Stimulated activated CD8-positive, alpha-beta memory T cell treated with anti-CD3 and anti-CD28 coated beads, Interleukin-7, amount 100 ng/mL, for 48 hours (primary cell): ENCODE results near the gene MYO7B.

Experiments
- DNase-seq, 2 donors: peaks; one replicate each; pipeline ENCODE4 v3.0.0-alpha.2; 2020; ENCODE audit warnings: low read depth in 1 of 2; ENCODE audit errors: extremely low read depth in 1 of 2

Gene MYO7B

DNA sequence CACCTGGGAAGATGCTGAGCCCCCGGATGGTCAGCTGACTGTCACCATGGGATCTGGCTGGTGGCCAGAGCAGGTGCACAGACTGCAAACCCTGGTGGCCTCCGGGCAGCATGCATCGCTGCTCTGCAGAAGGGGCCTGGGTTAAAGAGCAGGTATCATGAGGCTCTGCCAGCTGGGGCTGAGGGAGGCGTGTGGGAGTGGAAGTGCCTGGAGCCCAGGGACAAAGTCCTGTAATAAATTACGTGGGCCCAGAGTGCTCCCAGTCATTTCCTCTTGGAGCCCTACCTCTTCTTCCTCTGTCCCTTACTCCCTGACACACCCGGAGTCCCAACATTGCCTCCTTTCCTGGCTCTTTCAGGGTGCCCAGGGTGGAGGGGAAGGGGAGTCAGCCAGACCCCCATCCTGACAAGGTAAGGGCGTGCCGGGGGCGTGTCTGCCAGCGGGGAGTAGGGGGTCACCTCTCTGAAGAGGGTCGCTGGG is at the start of gene MYO7B:
Gene MYO7B (plus strand): TSS at position 262 of the 480 bp plus-strand sequence. CDS start 24,040 bp downstream, outside the sequence.
- no peak for DNase-seq

DNA sequence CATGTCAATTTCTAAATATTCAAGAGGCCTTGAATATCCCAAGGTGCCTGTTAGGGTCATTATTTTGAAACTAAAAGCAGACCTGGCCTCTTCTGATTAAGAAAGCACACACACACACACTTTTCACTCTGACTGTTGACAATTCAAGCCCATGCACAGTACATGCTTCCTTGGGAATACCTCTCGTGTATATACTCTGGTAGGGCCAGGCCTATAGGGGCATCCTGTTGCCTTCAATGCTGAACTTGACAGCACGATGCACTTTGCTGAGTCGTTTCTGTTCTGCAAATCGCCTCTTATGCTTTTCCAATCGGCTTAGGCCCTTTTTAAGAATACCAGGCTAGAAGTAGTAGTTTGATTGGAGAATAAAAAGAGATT is 49.8 kb upstream of the MYO7B start:
- DNase-seq, result no peak

DNA sequence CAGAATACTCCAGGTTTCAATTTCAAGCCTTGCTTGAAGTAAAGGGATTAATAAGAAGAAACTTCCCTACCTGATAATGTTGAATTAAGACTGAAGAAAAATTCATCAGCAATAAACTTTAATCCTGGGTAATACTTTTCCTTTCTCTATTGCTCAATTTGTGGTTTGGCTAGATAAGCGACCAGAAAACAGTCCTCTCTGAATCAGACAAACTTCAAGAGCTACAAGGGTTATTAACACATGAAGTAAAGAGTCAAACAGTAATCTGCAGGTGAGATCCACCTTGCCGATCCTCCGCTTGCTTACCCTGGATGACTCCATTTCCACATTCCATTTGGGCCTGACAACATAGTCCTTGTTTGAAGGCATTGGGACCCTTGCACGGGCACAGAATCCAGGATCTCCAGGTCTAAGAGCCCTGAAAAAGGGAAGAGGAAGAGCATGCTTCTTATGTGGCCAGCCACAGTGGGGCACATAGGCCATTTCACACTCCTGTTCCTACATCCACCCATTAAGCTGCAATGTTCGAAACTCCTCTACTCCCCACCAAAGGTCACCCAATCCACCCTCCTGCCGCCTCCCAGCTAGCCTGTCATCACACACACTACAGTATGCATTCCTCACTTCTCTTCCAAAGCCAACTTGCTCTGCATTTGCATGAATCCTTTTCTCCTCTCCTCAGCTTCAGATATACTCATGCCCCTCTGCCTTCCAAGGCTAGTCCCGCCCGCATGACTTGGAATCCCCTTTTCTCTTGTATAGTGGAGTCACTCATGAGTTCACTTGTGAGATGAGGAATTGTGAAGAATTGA is 49.0 kb upstream of the MYO7B start:
- DNase-seq, result no peak

DNA sequence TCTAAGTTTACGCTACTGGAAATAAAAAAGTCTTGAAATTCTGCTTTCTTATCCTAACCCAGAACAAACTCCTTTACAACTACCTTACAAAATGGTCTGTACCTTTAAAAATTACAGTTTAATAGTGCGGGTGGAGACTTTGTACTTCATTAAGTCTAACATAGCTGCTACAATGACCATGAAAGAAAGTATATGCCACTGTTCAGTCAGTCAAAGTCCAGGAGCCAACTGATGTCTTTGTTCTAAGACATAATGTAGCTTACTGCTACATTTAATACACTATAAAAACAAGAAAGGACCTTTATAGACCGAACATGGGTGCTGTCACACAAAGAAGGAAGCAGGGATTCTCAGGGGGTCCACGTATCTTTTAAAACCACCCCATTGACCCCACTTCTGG is 45.2 kb upstream of the MYO7B start:
- DNase-seq, result no peak

DNA sequence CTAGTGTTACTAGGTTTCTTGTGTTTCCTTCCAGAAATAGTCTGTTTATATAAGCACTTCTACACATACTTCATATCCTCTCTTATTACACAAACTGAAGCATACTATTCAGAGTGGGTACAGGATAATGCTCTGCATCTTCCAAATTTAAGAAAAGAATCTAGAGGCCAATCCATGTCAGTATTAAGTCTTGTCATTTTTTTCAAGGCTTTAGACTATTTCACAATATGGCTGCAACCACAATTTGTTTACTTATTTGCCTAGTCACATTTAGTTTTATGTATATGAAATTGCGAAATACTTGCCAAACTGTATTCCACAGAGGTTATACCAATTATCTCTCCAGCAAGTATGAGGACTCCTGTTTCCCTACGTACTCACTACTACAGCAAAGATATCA is 37.1 kb upstream of the MYO7B start:
- DNase-seq, result no peak

DNA sequence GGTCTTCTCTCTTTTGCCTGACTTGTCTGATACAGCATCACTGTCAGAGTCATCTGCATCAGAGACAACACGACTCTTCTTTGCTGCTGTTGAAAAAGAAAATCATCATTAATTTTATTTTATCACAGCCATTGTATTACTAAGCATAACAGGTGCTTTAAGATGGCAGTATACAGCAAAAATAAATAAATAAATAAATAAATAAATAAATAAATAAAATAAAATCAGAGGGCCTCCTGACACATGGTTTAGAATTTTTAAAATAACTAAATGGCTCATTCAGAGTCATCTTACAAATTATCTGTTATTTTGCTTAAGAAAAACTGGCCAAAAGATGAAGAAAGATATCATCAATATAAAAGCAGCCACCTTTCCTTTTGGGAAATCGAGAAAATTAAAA is 32.0 kb upstream of the MYO7B start:
- DNase-seq, result no peak

DNA sequence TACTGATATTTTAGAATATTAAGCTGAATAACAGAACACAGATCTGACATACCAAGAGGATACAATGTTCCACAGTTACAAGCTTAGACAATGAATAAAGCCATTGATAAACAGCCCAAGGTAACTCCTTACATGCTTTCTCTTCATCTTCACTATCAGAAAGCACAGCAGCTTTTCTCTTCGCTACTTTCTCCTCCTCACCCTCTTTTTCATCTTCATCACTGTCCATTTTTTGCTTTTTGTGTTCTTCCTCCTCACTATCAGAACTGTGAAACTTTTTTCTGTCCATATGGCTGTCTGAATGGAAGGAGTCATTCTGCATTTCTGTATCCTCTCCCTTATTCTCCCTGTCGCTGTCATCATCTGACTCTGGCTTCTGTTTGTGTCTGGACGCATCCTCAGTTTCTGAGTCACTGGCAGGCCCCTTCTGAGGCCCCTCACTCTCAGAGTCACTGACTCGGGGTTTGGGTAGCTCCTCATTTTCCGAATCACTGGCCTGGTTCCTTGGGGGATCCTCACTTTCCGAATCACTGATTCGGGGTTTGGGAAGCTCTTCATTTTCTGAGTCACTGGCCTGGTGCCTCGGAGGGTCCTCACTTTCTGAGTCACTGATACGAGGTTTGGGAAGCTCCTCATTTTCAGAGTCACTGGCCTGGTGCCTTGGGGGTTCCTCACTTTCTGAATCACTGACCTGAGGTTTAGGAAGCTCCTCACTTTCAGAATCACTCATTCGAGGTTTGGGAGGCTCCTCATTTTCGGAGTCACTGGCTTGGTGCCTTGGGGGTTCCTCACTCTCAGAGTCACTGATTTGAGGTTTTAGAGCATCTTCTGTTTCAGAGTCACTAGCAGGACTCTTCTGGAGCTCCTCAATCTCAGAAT is 30.7 kb upstream of the MYO7B start:
- DNase-seq, result no peak

DNA sequence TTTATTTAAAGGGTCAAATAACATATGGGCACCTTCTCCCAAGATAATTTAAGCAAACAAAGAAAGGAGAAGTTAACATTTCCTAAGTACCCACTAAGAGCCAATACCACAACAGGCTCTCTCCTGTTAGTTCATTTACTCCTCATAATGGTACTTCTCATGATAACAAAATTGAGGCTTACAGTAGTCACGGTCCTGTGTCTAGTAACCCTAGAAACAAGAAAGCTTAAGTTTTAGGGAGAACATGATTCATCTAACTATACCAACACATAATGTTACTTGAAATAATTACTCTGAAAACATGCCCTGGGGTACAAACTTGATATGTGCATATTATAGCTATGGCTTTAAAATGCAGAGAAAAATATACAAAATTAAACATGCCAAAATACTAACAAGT is 29.0 kb upstream of the MYO7B start:
- no peak for DNase-seq

DNA sequence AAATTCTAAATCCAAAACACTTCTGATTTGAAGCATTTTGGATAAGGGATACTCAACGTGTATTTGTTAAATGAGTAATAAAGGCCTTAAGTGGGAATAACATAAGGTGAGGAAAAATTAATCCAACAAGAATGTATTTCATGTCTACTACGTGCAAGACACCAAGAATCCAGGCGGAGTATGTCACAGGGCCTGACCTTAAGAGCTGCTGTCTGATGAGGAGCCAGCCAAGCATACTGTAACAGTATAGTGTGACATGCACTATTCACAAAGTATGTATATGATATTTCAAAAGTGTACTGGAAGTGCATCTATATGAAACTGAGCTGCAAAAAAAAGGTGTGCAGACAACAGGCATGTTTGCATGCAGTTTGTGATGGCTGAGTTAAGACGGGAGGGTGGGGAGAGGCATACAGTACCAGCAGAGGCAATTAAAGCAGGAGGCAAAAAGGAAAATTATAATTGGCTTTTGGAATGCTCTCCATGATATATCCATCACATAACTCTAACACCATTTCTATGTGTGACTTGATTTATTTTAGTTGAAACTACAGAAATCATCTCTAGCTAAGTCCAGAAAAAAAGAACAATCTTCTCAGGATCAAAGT is 27.4 kb upstream of the MYO7B start:
- DNase-seq, result no peak

DNA sequence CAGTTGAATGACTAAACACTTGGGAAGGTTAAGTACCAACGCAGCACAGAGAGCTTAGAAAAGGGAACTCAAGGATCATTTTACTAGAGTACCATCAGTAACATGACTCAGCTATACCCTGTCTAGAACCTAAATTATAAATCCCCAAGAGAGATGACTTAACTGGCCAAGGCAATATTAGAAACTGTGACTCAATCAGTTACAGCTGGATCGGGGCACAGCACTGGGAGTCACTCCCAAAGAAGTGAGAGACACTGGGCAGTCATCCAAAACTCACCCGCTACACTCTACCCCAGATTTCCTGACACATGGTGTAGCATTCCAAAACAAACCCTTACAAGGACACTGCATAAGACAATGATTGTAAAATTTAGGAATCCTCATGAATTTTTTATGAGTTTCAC is 26.9 kb upstream of the MYO7B start:
- DNase-seq, result no peak

DNA sequence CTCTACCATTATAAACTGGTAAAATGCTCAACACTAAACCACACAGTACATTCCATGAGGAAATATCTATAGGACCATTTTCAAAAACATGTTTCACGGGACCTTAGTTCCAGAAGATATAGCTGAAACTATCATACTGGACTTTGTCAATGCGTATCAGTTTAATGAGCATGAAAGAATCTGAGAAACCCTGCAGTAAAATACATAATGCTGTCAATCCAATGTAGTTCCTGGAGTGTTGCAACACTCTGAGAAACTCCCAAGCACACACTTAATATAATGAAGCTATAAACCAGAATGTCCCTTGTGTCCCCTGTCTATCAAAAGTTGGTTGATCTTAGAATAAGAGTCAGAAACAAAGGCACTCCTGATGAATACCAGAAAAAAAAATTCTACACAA is 25.4 kb upstream of the MYO7B start:
- DNase-seq, result no peak

DNA sequence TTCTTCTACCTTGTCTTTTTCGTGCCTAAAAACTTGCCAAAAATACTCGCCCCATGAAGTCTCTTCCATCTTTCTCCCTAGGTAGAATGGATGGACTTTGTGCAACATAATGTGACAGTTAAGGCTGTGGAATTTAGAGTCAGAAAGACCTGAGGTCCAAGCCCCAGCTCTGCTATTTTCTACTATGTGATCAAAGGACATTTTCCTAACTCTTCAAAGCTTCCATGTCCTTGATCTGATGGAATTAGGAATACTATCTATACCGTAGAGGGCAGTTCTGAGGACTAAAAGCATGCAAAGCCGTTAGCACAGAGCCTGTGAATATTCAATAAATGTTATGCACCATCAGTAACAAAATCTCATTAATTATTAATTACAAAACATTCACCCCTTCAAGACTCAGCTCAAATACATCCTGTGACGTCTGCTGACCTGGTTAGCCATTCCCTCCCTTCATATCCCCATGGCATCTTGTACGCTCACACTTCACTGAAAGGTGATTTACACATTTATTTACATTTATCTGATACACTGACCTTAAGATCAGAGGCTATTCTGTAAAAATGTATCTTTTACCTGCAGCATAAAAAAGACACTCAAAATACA is 24.3 kb upstream of the MYO7B start:
- DNase-seq, result no peak

DNA sequence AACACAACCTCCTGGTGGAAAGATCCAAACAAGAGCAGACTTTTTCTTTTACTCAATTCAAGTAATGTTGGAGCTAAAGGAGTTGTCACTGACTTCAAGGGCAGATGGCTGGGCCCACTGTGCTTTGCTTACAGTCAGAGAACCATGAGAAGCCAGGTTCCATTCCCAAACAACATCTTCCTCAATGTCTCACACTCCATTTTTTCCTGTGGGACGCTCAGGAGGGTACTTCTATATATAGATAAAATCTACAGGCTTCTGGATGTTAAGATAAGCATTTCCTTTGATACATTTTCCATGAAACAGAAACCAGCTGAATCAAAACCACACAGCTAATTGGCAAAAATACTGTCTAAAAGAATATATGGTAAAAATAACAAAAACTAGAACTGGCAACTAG is 23.6 kb upstream of the MYO7B start:
- no peak for DNase-seq

DNA sequence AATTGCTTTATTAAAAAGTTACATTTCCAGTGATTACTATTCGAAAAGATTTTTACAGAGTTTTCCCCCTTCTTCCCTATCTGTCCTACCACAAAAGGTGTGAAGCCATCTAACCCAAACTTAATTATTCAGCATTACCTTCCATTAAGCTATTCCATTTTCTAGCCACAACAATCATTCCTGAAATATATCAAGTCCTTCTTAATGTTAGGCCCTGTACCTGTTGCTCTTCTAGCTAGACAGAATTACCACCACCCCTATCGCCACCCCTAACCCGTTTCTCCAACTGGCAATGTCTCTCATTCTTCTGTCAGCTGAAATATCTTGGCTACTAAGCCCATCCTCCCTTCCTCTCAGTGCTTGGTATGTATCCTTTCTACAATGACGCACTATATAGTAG is 23.1 kb upstream of the MYO7B start:
- no peak for DNase-seq

DNA sequence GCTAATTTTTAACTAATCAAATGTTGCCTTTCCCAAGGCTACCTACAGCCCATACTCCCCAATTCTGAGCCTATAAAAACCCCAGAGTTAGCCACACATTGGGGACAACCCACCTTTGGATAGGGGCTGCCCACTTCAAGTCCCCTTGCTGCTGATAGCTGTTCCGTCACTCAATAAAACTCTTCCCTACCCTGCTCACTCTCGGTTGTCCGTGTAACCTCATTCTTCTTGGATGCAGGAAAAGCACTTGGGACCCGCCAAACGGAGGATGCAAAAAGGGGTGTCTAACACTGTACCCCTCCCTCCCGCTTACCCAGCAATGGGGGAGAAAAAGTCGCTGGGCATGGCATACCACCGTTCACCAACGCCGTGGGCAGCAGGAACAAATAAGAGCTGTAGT is 21.4 kb upstream of the MYO7B start:
- no peak for DNase-seq

DNA sequence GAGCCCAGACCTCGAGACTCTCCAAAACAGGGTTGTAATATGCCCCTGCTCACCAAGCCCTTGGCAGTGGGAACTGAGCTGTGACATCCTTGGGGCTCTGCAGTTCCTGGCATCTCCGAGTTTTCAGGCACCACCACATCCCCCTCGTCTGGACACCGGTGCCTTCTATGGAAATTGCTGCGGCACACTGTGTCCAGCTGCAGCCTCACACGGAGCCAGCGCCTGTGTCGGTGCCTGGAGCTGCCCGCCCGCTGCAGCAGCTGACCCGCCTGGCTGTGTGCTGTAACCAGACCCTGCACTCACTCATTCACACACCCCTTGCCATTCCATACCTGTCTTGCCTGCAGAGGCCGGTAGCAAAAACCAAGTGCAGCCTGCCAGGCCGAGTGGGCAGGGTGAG is 21.0 kb upstream of the MYO7B start:
- DNase-seq, result no peak

DNA sequence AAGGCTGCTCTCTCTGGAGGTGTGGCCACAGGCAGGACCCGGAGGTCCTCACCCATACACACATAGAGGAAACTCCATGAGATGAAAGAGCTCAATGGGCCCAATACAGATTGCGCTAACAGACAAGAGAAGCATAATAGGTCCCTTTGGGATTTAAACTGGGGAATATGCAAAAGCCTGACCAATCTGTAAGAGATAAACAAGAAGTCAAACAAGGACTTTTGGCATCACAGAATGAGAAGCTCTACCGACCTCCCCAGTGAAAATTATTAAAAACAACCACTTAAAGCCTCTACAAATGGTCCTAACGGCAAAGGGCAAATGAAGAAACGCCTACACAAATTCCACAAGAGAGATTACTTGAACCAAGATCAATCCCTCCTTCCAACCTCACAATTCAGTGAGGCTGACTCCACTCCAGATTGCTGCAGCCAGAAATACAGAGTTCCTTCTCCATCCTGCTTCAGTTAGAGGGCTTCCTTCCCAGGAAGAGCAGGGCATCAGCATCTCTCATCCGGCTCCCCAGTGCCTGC is 20.0 kb upstream of the MYO7B start:
- no peak for DNase-seq

DNA sequence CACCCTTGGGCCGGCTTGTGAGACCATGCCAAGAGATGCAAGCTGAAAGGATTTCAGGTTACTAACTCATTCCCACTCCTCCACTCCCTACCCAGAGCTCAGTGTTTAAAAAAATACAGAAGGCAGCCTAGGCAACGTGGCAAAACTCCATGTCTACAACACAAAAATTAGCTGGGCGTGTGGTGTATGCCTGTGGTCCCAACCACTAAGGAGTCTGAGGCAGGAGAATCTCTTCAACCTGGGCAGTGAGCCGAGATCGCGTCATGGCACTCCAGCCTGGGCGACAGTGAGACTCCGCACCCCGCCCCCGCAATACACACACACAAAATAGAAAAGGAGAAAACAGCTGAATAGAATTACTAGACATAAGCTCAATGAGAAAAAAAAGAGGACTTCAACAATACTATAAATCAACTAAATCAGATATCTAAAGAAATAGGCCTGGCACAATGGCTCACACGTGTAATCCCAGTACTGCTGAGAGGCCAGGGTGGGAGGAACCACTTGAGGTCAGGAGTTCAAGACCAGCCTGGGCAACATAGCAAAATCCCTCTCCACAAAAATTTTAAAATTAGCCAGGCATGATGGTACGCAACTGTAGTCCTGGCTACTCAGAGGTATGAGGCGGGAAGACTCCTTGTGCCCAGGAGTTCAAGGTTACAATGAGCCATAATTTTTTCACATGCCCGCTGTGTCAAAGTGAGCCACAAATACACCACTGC is 19.3 kb upstream of the MYO7B start:
- DNase-seq, result no peak

DNA sequence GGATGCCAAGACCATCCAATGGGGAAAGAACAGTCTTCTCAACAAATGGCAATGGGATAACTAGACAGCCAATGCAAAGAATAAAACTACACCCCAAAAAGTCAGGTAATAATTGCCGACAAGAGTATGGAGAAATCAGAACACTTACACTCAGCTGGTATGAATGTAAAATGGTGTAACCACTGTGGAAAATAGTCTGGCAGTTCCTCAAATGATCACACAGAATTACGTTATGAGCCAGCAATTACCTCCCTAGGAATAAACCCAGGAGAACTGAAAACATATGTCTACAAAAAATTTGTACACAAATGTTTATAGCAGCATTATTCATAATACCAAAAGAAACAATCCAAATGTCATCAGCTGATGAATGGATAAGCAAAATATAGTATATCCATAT is 18.0 kb upstream of the MYO7B start:
- DNase-seq, result no peak

DNA sequence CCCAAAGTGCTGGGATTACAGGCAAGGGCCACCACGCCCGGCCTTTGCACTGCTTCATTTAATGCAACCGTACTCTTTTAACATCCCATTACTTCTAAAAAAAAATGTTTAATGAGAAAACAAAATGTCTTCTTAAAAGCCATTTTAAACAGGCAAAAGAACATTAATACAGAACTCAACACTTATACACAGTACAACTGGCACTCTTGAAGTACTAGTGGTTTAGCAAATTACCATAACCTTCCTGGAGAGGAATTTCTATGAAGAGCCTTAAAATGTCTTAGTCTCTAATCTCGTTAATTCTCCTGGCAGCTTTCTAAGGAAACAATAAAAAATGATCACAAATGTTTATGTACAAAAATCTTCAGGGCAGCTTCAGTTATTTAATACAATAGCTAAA is 15.1 kb upstream of the MYO7B start:
- DNase-seq, result no peak
